ENCODE data around the gene DOCK8. TPM values are rescaled to one million over a fixed set of nuclear protein-coding genes. Genes with fewer than 3 reads are reported as not detected.

The DOCK8 gene
- total RNA-seq, 1 experiment from 2014 or later: 1.4 TPM

DNA sequence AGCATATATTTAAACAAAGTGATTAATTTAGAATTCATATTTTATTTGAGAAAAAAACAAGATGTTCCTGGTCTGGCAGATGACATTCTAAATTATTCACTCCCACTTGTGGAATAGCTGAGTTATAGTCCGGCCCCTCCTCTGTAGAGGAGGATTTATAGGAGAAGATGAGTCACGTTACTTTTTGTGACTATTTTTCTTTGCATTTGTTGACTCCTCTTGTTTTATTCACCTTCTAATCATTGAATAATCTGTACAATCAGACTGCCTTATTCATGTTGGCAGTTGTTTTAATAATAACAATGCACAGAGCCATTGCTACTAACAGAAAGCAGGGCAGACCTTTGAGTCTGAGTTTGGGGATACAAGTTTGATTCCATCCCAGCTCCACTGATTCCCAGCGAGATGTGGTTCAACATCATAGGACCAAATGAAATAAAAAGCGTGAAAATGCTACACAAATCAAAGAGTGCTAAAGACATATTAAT is 23.2 kb downstream of the DOCK8 start:
- H2AFZ ChIP-seq (ENCODE audit: low read length): no peak overlapping the region
- no peak overlapping the region for H3K4me3 Mint-ChIP-seq

More for the DNA sequence above, 23.2 kb downstream of the DOCK8 start:
- Histone ChIP-seq H2BK15ac (ENCODE audit: low read depth, low read length) (no peak overlapping the region), H2BK120ac (ENCODE audit: low read depth, low read length, poor library complexity, severe bottlenecking) (no peak overlapping the region), H3K9me3 (ENCODE audit: control insufficient read depth, low read depth, low read length) (no peaks in the 10 kb centered on the region), H4K91ac (ENCODE audit: insufficient read length, low read depth, low read length) (no peak overlapping the region), H3K4ac (ENCODE audit: low read depth, low read length) (no peak overlapping the region), H3K56ac (ENCODE audit: insufficient read length, low read depth, low read length) (no peak overlapping the region), H3T11ph (ENCODE audit: low read length) (no peak overlapping the region), H3K4me2 (ENCODE audit: insufficient read depth, insufficient read length, low read length) (no peak overlapping the region), H3K18ac (ENCODE audit: insufficient read length, low read depth, low read length) (no peak overlapping the region), H2BK20ac (ENCODE audit: low read depth, low read length, poor library complexity, severe bottlenecking) (no peak overlapping the region), H2BK12ac (ENCODE audit: insufficient read length, low read depth, low read length) (no peak overlapping the region), H3K23ac (ENCODE audit: insufficient read length, low read depth, low read length) (no peak overlapping the region), H3K27ac (ENCODE audit: insufficient read length, low read depth, low read length) (no peak overlapping the region), H3K23me2 (ENCODE audit: insufficient read length, low read depth, low read length, poor library complexity, severe bottlenecking) (no peaks in the 10 kb centered on the region), H4K5ac (ENCODE audit: insufficient read length, low read depth, low read length) (no peak overlapping the region), H3K27me3 (ENCODE audit: insufficient read depth, low read length) (no peaks in the 10 kb centered on the region), H4K20me1 (ENCODE audit: control insufficient read depth, insufficient read depth, insufficient read length) (no peaks in the 10 kb centered on the region), H3K14ac (ENCODE audit: insufficient read depth, low read length) (no peak overlapping the region), H2AK5ac (ENCODE audit: insufficient read length, low read length) (no peak overlapping the region), H2BK5ac (ENCODE audit: insufficient read length, low read length) (no peak overlapping the region), H3K4me1 (ENCODE audit: insufficient read depth, low read length) (no peaks in the 10 kb centered on the region), H3K79me1 (ENCODE audit: insufficient read depth, low read depth, low read length, poor library complexity, severe bottlenecking) (no peaks in the 10 kb centered on the region), H3K9ac (ENCODE audit: extremely low read depth, insufficient read length, low read length) (no peak overlapping the region), H3K79me2 (ENCODE audit: insufficient read depth, low read length) (no peaks in the 10 kb centered on the region), H4K8ac (replicated peaks; ENCODE audit: insufficient read length, low read depth, low read length) (no peak overlapping the region)
- WGBS (ENCODE audit: extremely low coverage, insufficient read length, low lambda C conversion rate): no CpG with 5 or more reads among the region's 4 CpGs
- peaks cover 14 to 23% of the 10 kb centered on the region in 2 experiments for H3K9me3 Mint-ChIP-seq
- DNase-seq: no peak
- H3K27ac Mint-ChIP-seq: no peak overlapping the region; a peak in 1 of 7 replicates
- no peaks in the 10 kb centered on the region for H3K4me1 Mint-ChIP-seq
- H3K27me3 Mint-ChIP-seq (ENCODE audit: low read depth): peaks cover 6% of the 10 kb centered on the region
- H3K36me3 Mint-ChIP-seq (ENCODE audit: insufficient read depth in 1 of 3, low read depth in 3 of 3): peaks cover 0 to 9% (median 2%) of the 10 kb centered on the region in 3 experiments; a peak in 3 of 7 replicates
- TF ChIP-seq CTCF (conservative IDR thresholded peaks at IDR 0.05): no peak
